K562 (cell line): ENCODE results near the gene DLG4. TPM values are rescaled to one million over a fixed set of nuclear protein-coding genes. Genes with fewer than 3 reads are reported as not detected.
A peak's percentile ranks its signal among the peaks of the same experiment; 100 is the strongest.

ENCODE experiments used
- ATAC-seq: fragments of 200-7000 bp; cut with Tn5 transposase; 3 replicates; pipeline ENCODE4 v1.9.1; 2020; ENCODE audit warnings: moderate library complexity
- BruUV-seq: library from RNA; stranded (reverse); fragments of 400-500 nt; replicated peaks from 2 replicates; lab custom pipeline; 2021; lab: Mats Ljungman, UMichigan
- CTCF ChIA-PET: fragments of 300-600 bp; formaldehyde crosslinking; extraction: SDS; loops from one replicate; lab custom pipeline; 2021; ENCODE audit warnings: low intra/inter-chr PET ratio; lab: Yijun Ruan, JAX
- POLR2A ChIA-PET: fragments of 300-600, 350-650 bp; sonication (Branson Sonifier 250); formaldehyde crosslinking; extraction: SDS; loops from one replicate; lab custom pipeline; 2021; ENCODE audit warnings: antibody characterized with exemption, inconsistent platforms; lab: Yijun Ruan, JAX
- DNase-seq, 4 experiments: peaks; one replicate each; pipeline versions ENCODE4 v3.0.0 to v3.0.0-alpha.2; 2011 to 2018; ENCODE audit warnings: low spot score in 3 of 4, mixed read lengths in 3 of 4; ENCODE audit errors: extremely low read depth in 1 of 4
- FAIRE-seq: peaks from 2 replicates; lab custom pipeline; 2011; peaks lifted over from hg19 to GRCh38; lab: Jason Lieb, UNC
- H2AFZ ChIP-seq: 2 replicates; pipeline ENCODE4 v1.6.0; 2011; ENCODE audit warnings: low read depth, low read length, control low read depth, inconsistent platforms
- H3K27ac ChIP-seq: fragments of 200-600 bp; 3 replicates; pipeline ENCODE4 v1.8.0; 2011; ENCODE audit warnings: low read depth, mild to moderate bottlenecking, control low read depth, inconsistent platforms, low read length, moderate library complexity, mixed read lengths; ENCODE audit errors: extremely low read depth
- H3K27me3 ChIP-seq, 2 experiments: fragments of 300-600 bp in 1 of 2; 2 replicates in 1 of 2; 3 replicates in 1 of 2; pipeline versions ENCODE4 v1.6.0 to v1.8.0; 2011; ENCODE audit warnings: inconsistent platforms in 2 of 2, low read length in 2 of 2, mild to moderate bottlenecking in 1 of 2, mixed read lengths in 1 of 2, moderate library complexity in 1 of 2; ENCODE audit not compliant: control insufficient read depth in 2 of 2, insufficient read depth in 2 of 2
- H3K36me3 ChIP-seq: fragments of 300-600 bp; 3 replicates; pipeline ENCODE4 v1.8.0; 2011; ENCODE audit warnings: mild to moderate bottlenecking, low read length, inconsistent platforms; ENCODE audit not compliant: control insufficient read depth, insufficient read depth
- H3K4me1 ChIP-seq, 2 experiments: fragments of 200-600 bp in 1 of 2; replicated peaks in 1 of 2; 2 replicates in 1 of 2; 3 replicates in 1 of 2; pipeline versions ENCODE4 v1.5.1 to v1.8.0; 2011; ENCODE audit warnings: inconsistent platforms in 2 of 2, low read length in 2 of 2, mild to moderate bottlenecking in 1 of 2, mixed read lengths in 1 of 2, moderate library complexity in 1 of 2; ENCODE audit not compliant: control insufficient read depth in 2 of 2, insufficient read depth in 2 of 2
- H3K4me2 ChIP-seq: 2 replicates; pipeline ENCODE4 v1.6.1; 2011; ENCODE audit warnings: low read length, control low read depth, inconsistent platforms, mixed read lengths; ENCODE audit not compliant: insufficient read depth
- H3K4me3 ChIP-seq: fragments of 200-600 bp; sonication (generic), shearing (Covaris generic); 2 replicates; pipeline ENCODE4 v1.5.1; 2016; ENCODE audit warnings: control low read depth, inconsistent platforms
- H3K79me2 ChIP-seq: fragments of 200-600 bp; 3 replicates; pipeline ENCODE4 v1.8.0; 2011; ENCODE audit warnings: low read length, inconsistent platforms; ENCODE audit not compliant: control insufficient read depth, insufficient read depth
- H3K9ac ChIP-seq, 2 experiments: 2 replicates each; pipeline versions ENCODE4 v1.6.0 to v1.6.1; 2011; ENCODE audit warnings: low read depth in 2 of 2, low read length in 2 of 2, control low read depth in 1 of 2, inconsistent platforms in 1 of 2, mild to moderate bottlenecking in 1 of 2, mixed read lengths in 1 of 2; ENCODE audit not compliant: insufficient read depth in 1 of 2
- H3K9me1 ChIP-seq: one replicate; pipeline ENCODE4 v1.6.0; 2011; ENCODE audit warnings: inconsistent platforms, mild to moderate bottlenecking, low read length, moderate library complexity; ENCODE audit not compliant: control insufficient read depth, insufficient read depth
- H3K9me3 ChIP-seq: replicated peaks from 2 replicates; pipeline ENCODE4 v1.5.1; 2011; ENCODE audit warnings: low read depth, low read length, inconsistent platforms; ENCODE audit not compliant: control insufficient read depth, insufficient read depth
- H4K20me1 ChIP-seq: replicated peaks from 2 replicates; pipeline ENCODE4 v1.6.1; 2011; ENCODE audit warnings: low read length, inconsistent platforms, mixed read lengths; ENCODE audit not compliant: control insufficient read depth, insufficient read depth
- POLR2G ChIP-seq: fragments of 200-400 bp; formaldehyde crosslinking; IDR thresholded peaks from 2 replicates; pipeline ENCODE4 v1.6.1; 2017; ENCODE audit warnings: low read depth, mild to moderate bottlenecking, antibody characterized with exemption, low read length, moderate library complexity
- RBFOX2 ChIP-seq: fragments of 200-400 bp; formaldehyde crosslinking; IDR thresholded peaks from 2 replicates; pipeline ENCODE4 v1.6.1; 2017; ENCODE audit warnings: low read depth, mild to moderate bottlenecking, low read length, moderate library complexity
- RFX5 ChIP-seq: IDR thresholded peaks from 2 replicates; pipeline ENCODE4 v1.6.1; 2011; ENCODE audit warnings: low read depth, mild to moderate bottlenecking, improper control_type of control experiment, low read length
- SIX5 ChIP-seq, 2 experiments: IDR thresholded peaks; 2 replicates each; pipeline ENCODE4 v1.6.1; 2011; ENCODE audit warnings: low read length in 2 of 2, borderline replicate concordance in 1 of 2, low read depth in 1 of 2, mild to moderate bottlenecking in 1 of 2, moderate library complexity in 1 of 2; ENCODE audit not compliant: insufficient read depth in 1 of 2
- WGBS: fragments of 100-300 bp; shearing (Covaris generic); methylation state at CpG from one replicate; pipeline ENCODE4 v1.1.6; 2016; ENCODE audit warnings: low coverage, mixed read lengths; ENCODE audit not compliant: insufficient coverage; ENCODE audit errors: missing lambda C conversion rate; 5-methylcytosine and 5-hydroxymethylcytosine counted together
- in situ Hi-C: fragments of 300-500 bp; cut with MboI; formaldehyde crosslinking; loops from 4 replicates; pipeline ENCODE4 v1.15.0; 2018; ENCODE audit warnings: inconsistent platforms, mixed read lengths
- intact Hi-C: fragments of 100-400 bp; cut with micrococcal nuclease; formaldehyde crosslinking; loops from 2 replicates; pipeline ENCODE4 v1.14.2; 2022
- polyA plus RNA-seq, 8 experiments: library from polyadenylated mRNA; depleted of rRNA in 4 of 8; stranded (reverse) in 5 of 8; unstranded in 3 of 8; fragments of >200 nt; fragmentation: Nextera tagmentation in 2 of 8; fragmentation: Illumina TruSeq in 1 of 8; extraction: Ambion mirVana in 2 of 8; extraction: Trizol in 1 of 8; gene quantifications; 2 replicates each; pipeline versions ENCODE4 v1.2.1 to v1.2.3, GENCODE V29; 2011 to 2014; ENCODE audit warnings: inconsistent platforms in 1 of 8, missing spikeins in 1 of 8
- total RNA-seq, 7 experiments: library from RNA; depleted of rRNA in 6 of 7; stranded (reverse); fragments of >200 nt in 6 of 7; fragmentation: Illumina TruSeq in 2 of 7; extraction: Trizol in 2 of 7; gene quantifications; 2 replicates each; pipeline versions ENCODE4 v1.2.1 to v1.2.3, GENCODE V29; 2011 to 2021; ENCODE audit warnings: low replicate concordance in 1 of 7
- TF ChIP-seq, protein P1 (sequence below): IDR thresholded peaks from 2 replicates; pipeline ENCODE4 v1.6.1; 2012; ENCODE audit warnings: low read depth, low read length, improper control_type of control experiment, borderline replicate concordance

Gene DLG4
- total and polyA plus RNA-seq, 9 of the 15 experiments (the other 6 are each of a cell fraction or from before 2014, with no cell fraction given) = 0.03 to 12.0 (median 4.1) TPM

DNA sequence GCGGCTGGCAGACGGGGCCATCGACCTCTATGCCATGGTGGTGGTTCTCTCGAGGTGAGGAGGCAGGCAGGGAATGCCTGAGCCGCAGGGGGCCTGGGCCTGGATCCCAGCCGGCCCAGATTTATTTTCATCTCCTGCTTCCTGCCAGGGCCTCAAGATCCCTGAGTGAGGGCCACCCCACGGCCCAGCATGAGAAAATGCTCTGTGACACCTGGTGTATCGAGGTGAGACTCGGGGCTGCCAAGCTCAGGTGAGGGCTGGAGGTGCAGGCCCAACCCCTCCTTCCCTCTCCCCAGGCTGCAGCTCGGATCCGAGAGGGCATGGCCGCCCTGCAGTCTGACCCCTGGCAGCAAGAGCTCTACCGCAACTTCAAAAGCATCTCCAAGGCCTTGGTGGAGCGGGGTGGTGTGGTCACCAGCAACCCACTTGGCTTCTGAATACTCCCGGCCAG lies 5.0 kb upstream of the DLG4 start:
- BruUV-seq = no TSS peak
- POLR2A ChIA-PET = interaction anchor here (7.7 kb wide), 1 partner anchor 11 kb away, joined by 73 read pairs; the partner anchor contains the start of gene DVL2

More for the DNA sequence above, 5.0 kb upstream of the DLG4 start:
- intact Hi-C loops = no loop called here
- in situ Hi-C loops = no loop called here
- CTCF ChIA-PET = no interaction called here
- Histone ChIP-seq H3K4me3 (no peak overlapping the region), H3K9ac (no peak overlapping the region), H3K27me3 (no peaks in the 10 kb centered on the region), H3K79me2 (peaks cover 18% of the 10 kb centered on the region), H2AFZ (no peak overlapping the region), H3K27ac (no peak overlapping the region), H3K9me3 (no peaks in the 10 kb centered on the region), H3K36me3 (peaks cover 92% of the 10 kb centered on the region; the same call in 2 of the 3 replicates), H3K4me1 (peaks cover 6 to 45% of the 10 kb centered on the region in 2 experiments; a peak in 4 of 5 replicates), H3K4me2 (no peak overlapping the region), H3K9me1 (peaks cover 6% of the 10 kb centered on the region), H4K20me1 (peaks cover 6% of the 10 kb centered on the region)
- FAIRE-seq (no peak), ATAC-seq (no peak), DNase-seq (no peak)
- peak; percentile 47; the same call in 1 of the 2 replicates for TF ChIP-seq RBFOX2
- peak; percentile 50; the same call in 1 of the 2 replicates for TF ChIP-seq POLR2G
- TF ChIP-seq RFX5 = no peak
- TF ChIP-seq, protein P1, sequence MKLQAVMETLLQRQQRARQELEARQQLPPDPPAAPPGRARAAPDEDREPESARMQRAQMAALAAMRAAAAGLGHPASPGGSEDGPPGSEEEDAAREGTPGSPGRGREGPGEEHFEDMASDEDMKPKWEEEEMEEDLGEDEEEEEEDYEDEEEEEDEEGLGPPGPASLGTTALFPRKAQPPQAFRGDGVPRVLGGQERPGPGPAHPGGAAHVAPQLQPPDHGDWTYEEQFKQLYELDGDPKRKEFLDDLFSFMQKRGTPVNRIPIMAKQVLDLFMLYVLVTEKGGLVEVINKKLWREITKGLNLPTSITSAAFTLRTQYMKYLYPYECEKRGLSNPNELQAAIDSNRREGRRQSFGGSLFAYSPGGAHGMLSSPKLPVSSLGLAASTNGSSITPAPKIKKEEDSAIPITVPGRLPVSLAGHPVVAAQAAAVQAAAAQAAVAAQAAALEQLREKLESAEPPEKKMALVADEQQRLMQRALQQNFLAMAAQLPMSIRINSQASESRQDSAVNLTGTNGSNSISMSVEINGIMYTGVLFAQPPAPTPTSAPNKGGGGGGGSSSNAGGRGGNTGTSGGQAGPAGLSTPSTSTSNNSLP = no peak
- TF ChIP-seq SIX5 (IDR thresholded peaks at IDR 0.05; ENCODE audit: borderline replicate concordance in 1 of 2, insufficient read depth in 1 of 2, low read depth in 1 of 2, low read length in 2 of 2) = no peak
- WGBS = 89% methylated on average over 7 of the region's 15 CpGs
